H1 (cell line): ENCODE data around the gene GALNT18. TPM values are rescaled to one million over a fixed set of nuclear protein-coding genes. Genes with fewer than 3 reads are reported as not detected.

Source experiments
- CTCF ChIA-PET: fragments of 300-600 bp; sonication (Branson Sonifier 250); formaldehyde crosslinking; loops from one replicate; lab custom pipeline; 2021; ENCODE audit not compliant: partially characterized antibody; lab: Charles Lee
- POLR2A ChIA-PET: fragments of 300-600 bp; sonication (Branson Sonifier 250); formaldehyde crosslinking; loops from one replicate; lab custom pipeline; 2021; ENCODE audit warnings: inconsistent platforms; ENCODE audit not compliant: partially characterized antibody; lab: Charles Lee
- DNase-seq, 2 experiments: peaks; one replicate each; pipeline versions ENCODE4 v3.0.0 to v3.0.0-alpha.2; 2010 to 2022; ENCODE audit warnings: low spot score in 2 of 2, low read depth in 1 of 2, mixed read lengths in 1 of 2
- FAIRE-seq: peaks from 2 replicates; lab custom pipeline; 2011; peaks lifted over from hg19 to GRCh38; lab: Jason Lieb, UNC
- H2AFZ ChIP-seq: 2 replicates; pipeline ENCODE4 v1.8.1; 2012; ENCODE audit warnings: low read length, inconsistent platforms
- H2AK5ac ChIP-seq: 2 replicates; pipeline ENCODE4 v1.6.1; 2013; ENCODE audit warnings: low read depth, low read length
- H2BK120ac ChIP-seq: replicated peaks from 2 replicates; pipeline ENCODE3; 2013; ENCODE audit warnings: low read depth, low read length, inconsistent platforms
- H2BK12ac ChIP-seq: 2 replicates; pipeline ENCODE4 v1.6.1; 2013; ENCODE audit warnings: low read depth, low read length
- H2BK15ac ChIP-seq: 2 replicates; pipeline ENCODE4 v1.6.1; 2013; ENCODE audit warnings: low read length
- H2BK20ac ChIP-seq: 2 replicates; pipeline ENCODE4 v1.6.1; 2013; ENCODE audit warnings: low read length
- H2BK5ac ChIP-seq: 2 replicates; pipeline ENCODE4 v1.6.1; 2013; ENCODE audit warnings: low read depth, low read length
- H3K14ac ChIP-seq: 2 replicates; pipeline ENCODE4 v1.6.1; 2013; ENCODE audit warnings: inconsistent platforms; ENCODE audit not compliant: insufficient read length
- H3K18ac ChIP-seq: 2 replicates; pipeline ENCODE4 v1.6.1; 2013; ENCODE audit warnings: low read length; ENCODE audit errors: extremely low read depth
- H3K23ac ChIP-seq: 2 replicates; pipeline ENCODE4 v1.6.1; 2013; ENCODE audit warnings: inconsistent platforms; ENCODE audit not compliant: insufficient read length
- H3K23me2 ChIP-seq: 2 replicates; pipeline ENCODE4 v1.6.1; 2013; ENCODE audit warnings: low read depth, low read length
- H3K27ac ChIP-seq: 2 replicates; pipeline ENCODE4 v1.6.1; 2011; ENCODE audit warnings: low read depth, low read length, inconsistent platforms
- H3K27me3 ChIP-seq, 4 experiments: replicated peaks in 1 of 4; 1 replicate in 1 of 4; 2 replicates in 3 of 4; pipeline versions ENCODE4 v1.6.1 to v1.8.1; 2011 to 2013; ENCODE audit warnings: low read length in 3 of 4, mild to moderate bottlenecking in 3 of 4, inconsistent platforms in 2 of 4, mixed read lengths in 2 of 4, moderate library complexity in 1 of 4; ENCODE audit not compliant: control insufficient read depth in 3 of 4, insufficient read depth in 3 of 4; ENCODE audit errors: extremely low read depth in 1 of 4
- H3K36me3 ChIP-seq, 4 experiments: 2 replicates each; pipeline versions ENCODE4 v1.6.1 to v1.8.1; 2011 to 2013; ENCODE audit warnings: mild to moderate bottlenecking in 4 of 4, low read length in 3 of 4, moderate library complexity in 2 of 4, control low read depth in 1 of 4, inconsistent platforms in 1 of 4; ENCODE audit not compliant: insufficient read depth in 4 of 4, control insufficient read depth in 2 of 4
- H3K4ac ChIP-seq: replicated peaks from 2 replicates; pipeline ENCODE3; 2013; ENCODE audit warnings: low read length, low read depth, mixed read lengths, inconsistent platforms; ENCODE audit not compliant: insufficient read length
- H3K4me1 ChIP-seq, 4 experiments: replicated peaks in 1 of 4; 1 replicate in 1 of 4; 2 replicates in 3 of 4; pipeline versions ENCODE4 v1.6.1 to v1.8.1; 2011 to 2013; ENCODE audit warnings: low read length in 3 of 4, inconsistent platforms in 2 of 4, mixed read lengths in 1 of 4; ENCODE audit not compliant: insufficient read depth in 4 of 4, control insufficient read depth in 3 of 4
- H3K4me2 ChIP-seq, 2 experiments: 2 replicates each; pipeline versions ENCODE4 v1.6.1 to v1.8.1; 2011 to 2013; ENCODE audit warnings: low read depth in 2 of 2, low read length in 2 of 2, control low read depth in 1 of 2, inconsistent platforms in 1 of 2, mild to moderate bottlenecking in 1 of 2; ENCODE audit not compliant: insufficient read depth in 1 of 2
- H3K4me3 ChIP-seq, 4 experiments: fragments of 200-600, 300-600 bp in 1 of 4; sonication (generic), shearing (Covaris generic), sonication (Bioruptor Twin) in 1 of 4; 2 replicates each; pipeline versions ENCODE4 v1.5.1 to v1.8.1; 2011 to 2016; ENCODE audit warnings: low read length in 4 of 4, low read depth in 3 of 4, control low read depth in 2 of 4, inconsistent platforms in 2 of 4, mild to moderate bottlenecking in 2 of 4, mixed read lengths in 1 of 4, moderate library complexity in 1 of 4; ENCODE audit not compliant: insufficient read depth in 2 of 4; ENCODE audit errors: extremely low read depth in 1 of 4
- H3K56ac ChIP-seq: replicated peaks from 2 replicates; pipeline ENCODE3; 2013; ENCODE audit warnings: low read depth, mild to moderate bottlenecking, mixed read lengths, low read length, inconsistent platforms; ENCODE audit not compliant: insufficient read length
- H3K79me1 ChIP-seq: 2 replicates; pipeline ENCODE4 v1.6.1; 2013; ENCODE audit warnings: low read depth, low read length, control low read depth
- H3K79me2 ChIP-seq, 2 experiments: 2 replicates each; pipeline versions ENCODE4 v1.6.1 to v1.8.1; 2012 to 2013; ENCODE audit warnings: low read length in 2 of 2, mild to moderate bottlenecking in 2 of 2, inconsistent platforms in 1 of 2; ENCODE audit not compliant: insufficient read depth in 2 of 2, control insufficient read depth in 1 of 2
- H3K9ac ChIP-seq, 4 experiments: replicated peaks in 1 of 4; 1 replicate in 1 of 4; 2 replicates in 3 of 4; pipeline versions ENCODE4 v1.6.1 to v1.8.1; 2011 to 2013; ENCODE audit warnings: low read depth in 3 of 4, low read length in 3 of 4, control low read depth in 2 of 4, mild to moderate bottlenecking in 2 of 4, moderate library complexity in 2 of 4, inconsistent platforms in 1 of 4; ENCODE audit errors: extremely low read depth in 1 of 4
- H3K9me3 ChIP-seq, 2 experiments: 2 replicates each; pipeline versions ENCODE4 v1.6.1 to v1.8.1; 2012 to 2013; ENCODE audit warnings: mild to moderate bottlenecking in 2 of 2, moderate library complexity in 2 of 2, control low read depth in 1 of 2, inconsistent platforms in 1 of 2, low read depth in 1 of 2, low read length in 1 of 2, mixed read lengths in 1 of 2; ENCODE audit not compliant: insufficient read depth in 2 of 2
- H4K20me1 ChIP-seq, 2 experiments: replicated peaks in 1 of 2; 2 replicates each; pipeline versions ENCODE3 to v1.8.1; 2011 to 2013; ENCODE audit warnings: inconsistent platforms in 2 of 2, low read length in 2 of 2, mild to moderate bottlenecking in 1 of 2; ENCODE audit not compliant: insufficient read depth in 2 of 2, control insufficient read depth in 1 of 2
- H4K5ac ChIP-seq: 2 replicates; pipeline ENCODE4 v1.6.1; 2013; ENCODE audit warnings: low read length, low read depth, mixed read lengths, inconsistent platforms; ENCODE audit not compliant: insufficient read length
- H4K8ac ChIP-seq: 2 replicates; pipeline ENCODE4 v1.8.0; 2013; ENCODE audit warnings: mild to moderate bottlenecking, moderate library complexity, low read length, inconsistent platforms; ENCODE audit not compliant: insufficient read depth; ENCODE audit errors: extremely low read depth
- H4K91ac ChIP-seq: replicated peaks from 2 replicates; pipeline ENCODE3; 2013; ENCODE audit warnings: low read length, mixed read lengths, inconsistent platforms; ENCODE audit not compliant: insufficient read length
- CTCF ChIP-seq, 3 experiments: IDR thresholded peaks; 1 replicate in 2 of 3; 2 replicates in 1 of 3; pipeline versions ENCODE4 v1.5.1 to v1.6.1; 2011; ENCODE audit warnings: low read length in 3 of 3, mild to moderate bottlenecking in 3 of 3, inconsistent platforms in 2 of 3, low read depth in 1 of 3, moderate library complexity in 1 of 3; ENCODE audit not compliant: insufficient read depth in 1 of 3; ENCODE audit errors: control extremely low read depth in 1 of 3
- EGR1 ChIP-seq: IDR thresholded peaks from 2 replicates; pipeline ENCODE4 v1.6.1; 2011; ENCODE audit warnings: low read depth, low read length, borderline replicate concordance
- POLR2AphosphoS5 ChIP-seq: IDR thresholded peaks from 2 replicates; pipeline ENCODE4 v1.6.1; 2011; ENCODE audit warnings: low read depth, low read length
- RBBP5 ChIP-seq: IDR thresholded peaks from 2 replicates; pipeline ENCODE4 v1.7.1; 2012; ENCODE audit warnings: low read depth, mild to moderate bottlenecking, inconsistent platforms, low read length, moderate library complexity, borderline replicate concordance
- RNF2 ChIP-seq: fragments of 200-900, 300-1000 bp; sonication (generic); IDR thresholded peaks from 2 replicates; pipeline ENCODE4 v1.7.1; 2016; ENCODE audit warnings: borderline replicate concordance, low read depth, mild to moderate bottlenecking, antibody characterized with exemption, low read length; ENCODE audit not compliant: poor library complexity, severe bottlenecking; ENCODE audit errors: missing control alignments
- SIN3A ChIP-seq, 2 experiments: IDR thresholded peaks in 1 of 2; conservative IDR thresholded peaks in 1 of 2; 2 replicates each; pipeline ENCODE4 v1.6.1; 2011 to 2012; ENCODE audit warnings: low read length in 2 of 2, improper control_type of control experiment in 1 of 2, low read depth in 1 of 2, mild to moderate bottlenecking in 1 of 2
- SP2 ChIP-seq: IDR thresholded peaks from 2 replicates; pipeline ENCODE4 v1.6.1; 2012; ENCODE audit warnings: mild to moderate bottlenecking, low read length, inconsistent platforms
- WGBS, 2 experiments: shearing (Covaris generic) in 1 of 2; methylation state at CpG; one replicate each; pipeline versions ENCODE4 v1.1.6 to v1.1.7; 2013 to 2015; ENCODE audit warnings: low lambda C conversion rate in 2 of 2, mixed read lengths in 2 of 2, inconsistent platforms in 1 of 2, low coverage in 1 of 2, missing lambda C conversion rate in 1 of 2; ENCODE audit not compliant: insufficient replicate concordance in 2 of 2, insufficient coverage in 1 of 2, insufficient read length in 1 of 2; ENCODE audit errors: extremely low coverage in 1 of 2, missing lambda C conversion rate in 1 of 2; 5-methylcytosine and 5-hydroxymethylcytosine counted together
- polyA plus RNA-seq, 7 experiments: library from polyadenylated mRNA; depleted of rRNA in 3 of 7; stranded (reverse) in 5 of 7; unstranded in 2 of 7; fragments of >200 nt in 5 of 7; fragments of 200-250 nt in 2 of 7; gene quantifications; 1 replicate in 5 of 7; 2 replicates in 1 of 7; 4 replicates in 1 of 7; pipeline versions ENCODE4 v1.2.1 to v1.2.3, GENCODE V29; 2011 to 2013; ENCODE audit warnings: missing spikeins in 2 of 7, mixed read lengths in 2 of 7
- total RNA-seq: library from RNA; stranded (reverse); fragmentation: NEBNext Ultra II Directional; extraction: Animal tissue kit (Norgen Biotek cat#: 25700); gene quantifications from 2 replicates; pipeline ENCODE4 v1.2.1, GENCODE V29; 2021

Gene GALNT18
- total and polyA plus RNA-seq, 2 of the 8 experiments (the other 6 are each of a cell fraction or from before 2014, with no cell fraction given), result 6.0 to 9.4 TPM

GRCh38 chr11:11536650-11537049 is 85.2 kb downstream of the GALNT18 start:
- ChIA-PET POLR2A (no interaction called here), CTCF (interaction anchor here (0.8 to 1.0 kb wide), 2 partner anchors 16 to 17 kb away, joined by 3 to 4 read pairs; no protein-coding TSS in a partner anchor)
- H3K4me1 ChIP-seq, result peaks cover 0 to 7% (median 0%) of the 10 kb centered on the region in 4 experiments; a peak in 1 of 7 replicates

More at GRCh38 chr11:11536650-11537049, 85.2 kb downstream of the GALNT18 start:
- H3K27ac ChIP-seq, result no peak overlapping the region
- H4K20me1 ChIP-seq, result no peaks in the 10 kb centered on the region
- H2BK15ac ChIP-seq, result no peak overlapping the region
- no peak overlapping the region for H2AK5ac ChIP-seq
- no peak overlapping the region for H4K8ac ChIP-seq
- no peak overlapping the region for H4K5ac ChIP-seq
- no peaks in the 10 kb centered on the region for H3K36me3 ChIP-seq
- no peak overlapping the region for H2BK120ac ChIP-seq
- H2BK5ac ChIP-seq, result no peak overlapping the region
- H3K23ac ChIP-seq, result no peak overlapping the region
- no peaks in the 10 kb centered on the region for H3K23me2 ChIP-seq
- H3K79me1 ChIP-seq, result no peaks in the 10 kb centered on the region
- H4K91ac ChIP-seq, result no peak overlapping the region
- no peak overlapping the region for H3K14ac ChIP-seq
- no peak overlapping the region for H3K4ac ChIP-seq
- no peaks in the 10 kb centered on the region for H3K79me2 ChIP-seq
- DNase-seq (no peak), FAIRE-seq (no peak)
- WGBS, 2 experiments, result 91% methylated on average over 3 of the region's 3 CpGs; no CpG with 5 or more reads in 1 of the 2 experiments
- no peak overlapping the region for H3K18ac ChIP-seq
- no peak overlapping the region for H2AFZ ChIP-seq
- no peaks in the 10 kb centered on the region for H3K27me3 ChIP-seq
- H2BK12ac ChIP-seq, result no peak overlapping the region
- H3K56ac ChIP-seq, result no peak overlapping the region
- no peaks in the 10 kb centered on the region for H3K9me3 ChIP-seq
- TF ChIP-seq POLR2AphosphoS5 (no peak), SP2 (no peak), CTCF (IDR thresholded peaks at IDR 0.05; ENCODE audit: control extremely low read depth in 1 of 3, insufficient read depth in 1 of 3, low read depth in 1 of 3, low read length in 3 of 3) (no peak), EGR1 (no peak), SIN3A (conservative IDR thresholded peaks at IDR 0.05 in 1 of 2, IDR thresholded peaks at IDR 0.05 in 1 of 2; ENCODE audit: low read depth in 1 of 2, low read length in 2 of 2) (no peak), RBBP5 (no peak), RNF2 (no peak)
- TF ChIP-seq, all 59 proteins: peak for 0
- Histone ChIP-seq H3K4me3 (no peak overlapping the region), H3K4me2 (no peak overlapping the region), H2BK20ac (no peak overlapping the region), H3K9ac (no peak overlapping the region)
